Measurements from ENCODE around the gene TNFRSF25.
"Not testable (repeated sequence)": the region's sequence is repeated elsewhere in the genome, so short reads cannot be mapped to it uniquely, and the experiment has no call there.

TNFRSF25 gene

GRCh38 chr1:6501279-6501813 is 35.4 kb upstream of the TNFRSF25 start:
- DNase-seq: no peak

GRCh38 chr1:6500544-6501278 is 34.7 kb upstream of the TNFRSF25 start:
- no peak for DNase-seq

- no peak for DNase-seq
Observed at GRCh38 chr1:6499296-6499695, 33.3 kb upstream of the TNFRSF25 start.

DNA sequence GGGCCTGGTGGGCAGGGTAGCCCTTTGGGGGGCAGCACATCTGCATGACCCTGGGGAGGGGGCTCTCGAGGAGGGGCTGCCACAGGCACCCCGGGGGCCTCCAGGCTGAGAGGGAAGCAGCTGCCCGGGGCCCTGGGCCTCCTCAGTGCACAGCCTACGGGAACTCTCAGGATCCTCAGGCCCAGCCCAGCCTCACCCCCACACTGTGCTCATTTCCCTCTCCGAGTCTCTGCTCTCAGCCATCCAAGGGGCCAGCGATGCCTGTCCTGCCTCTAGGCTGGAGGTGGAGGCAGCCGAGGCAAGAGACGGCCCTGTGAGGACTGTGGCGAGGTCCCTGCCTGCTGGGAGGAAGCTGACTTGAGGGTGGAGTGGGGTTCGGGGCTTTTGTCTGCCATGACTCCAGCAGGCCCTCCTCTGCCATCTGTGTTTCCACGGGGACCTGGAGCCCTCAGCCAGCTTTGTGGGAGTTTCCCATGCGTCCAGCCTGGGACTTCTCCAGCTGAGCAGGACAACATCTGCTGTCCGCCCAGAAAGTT is 32.7 kb upstream of the TNFRSF25 start:
- DNase-seq: no peak

DNA sequence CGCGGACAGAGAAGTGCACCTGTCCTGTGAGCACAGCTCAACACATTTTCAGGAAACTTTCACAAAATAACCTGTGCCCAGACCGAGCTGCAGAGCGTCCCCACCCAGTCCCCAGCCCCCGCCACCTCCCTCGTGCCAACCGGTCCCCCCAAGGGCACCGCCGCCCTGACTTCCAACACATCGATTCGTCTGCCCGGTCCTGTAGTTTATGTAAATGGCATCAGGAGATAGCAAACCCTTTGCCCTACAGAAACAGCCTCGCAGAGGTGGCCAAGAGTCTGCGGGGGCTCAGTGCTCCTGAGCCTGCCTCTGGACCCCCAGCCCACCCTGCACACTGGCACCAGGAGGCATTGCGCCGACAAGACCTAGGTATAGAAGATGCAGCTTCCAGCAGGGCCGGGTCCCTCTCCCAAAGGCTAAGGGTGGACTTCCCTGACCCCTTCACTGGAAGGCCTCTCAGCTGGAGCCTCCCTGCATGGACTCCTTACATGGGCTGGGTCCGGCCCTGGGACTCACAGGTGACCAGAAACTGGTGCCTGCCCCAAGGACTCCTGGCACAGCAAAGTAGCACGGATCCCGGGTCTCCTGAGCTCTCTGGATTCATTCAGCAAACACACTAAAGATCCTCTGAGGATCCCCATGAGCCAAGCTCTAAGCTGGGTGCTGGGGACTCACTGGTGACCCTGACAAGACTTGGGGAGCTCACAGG is 32.0 kb upstream of the TNFRSF25 start:
- DNase-seq: no peak

- DNase-seq: peak; percentile 44
Observed at GRCh38 chr1:6497215-6497866, 31.4 kb upstream of the TNFRSF25 start.

DNA sequence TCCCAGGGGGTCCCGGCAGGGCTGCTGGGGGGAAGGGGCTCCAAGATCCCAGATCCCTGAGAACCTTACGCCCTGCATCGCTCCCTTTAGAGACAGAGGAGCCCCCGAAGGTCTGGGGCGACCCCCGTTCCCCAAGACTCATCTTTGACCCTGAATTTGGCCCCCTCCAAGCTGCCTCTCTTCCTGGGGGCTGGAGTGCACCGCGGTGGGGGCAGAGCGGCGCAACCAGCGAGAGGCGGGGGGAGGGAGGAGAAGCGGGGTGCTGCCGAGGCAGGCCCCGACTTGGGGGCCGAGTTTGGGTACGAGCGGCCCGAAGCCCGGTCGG is 30.9 kb upstream of the TNFRSF25 start:
- no peak for DNase-seq

- DNase-seq: no peak
Observed at GRCh38 chr1:6496365-6496721, 30.4 kb upstream of the TNFRSF25 start.

DNA sequence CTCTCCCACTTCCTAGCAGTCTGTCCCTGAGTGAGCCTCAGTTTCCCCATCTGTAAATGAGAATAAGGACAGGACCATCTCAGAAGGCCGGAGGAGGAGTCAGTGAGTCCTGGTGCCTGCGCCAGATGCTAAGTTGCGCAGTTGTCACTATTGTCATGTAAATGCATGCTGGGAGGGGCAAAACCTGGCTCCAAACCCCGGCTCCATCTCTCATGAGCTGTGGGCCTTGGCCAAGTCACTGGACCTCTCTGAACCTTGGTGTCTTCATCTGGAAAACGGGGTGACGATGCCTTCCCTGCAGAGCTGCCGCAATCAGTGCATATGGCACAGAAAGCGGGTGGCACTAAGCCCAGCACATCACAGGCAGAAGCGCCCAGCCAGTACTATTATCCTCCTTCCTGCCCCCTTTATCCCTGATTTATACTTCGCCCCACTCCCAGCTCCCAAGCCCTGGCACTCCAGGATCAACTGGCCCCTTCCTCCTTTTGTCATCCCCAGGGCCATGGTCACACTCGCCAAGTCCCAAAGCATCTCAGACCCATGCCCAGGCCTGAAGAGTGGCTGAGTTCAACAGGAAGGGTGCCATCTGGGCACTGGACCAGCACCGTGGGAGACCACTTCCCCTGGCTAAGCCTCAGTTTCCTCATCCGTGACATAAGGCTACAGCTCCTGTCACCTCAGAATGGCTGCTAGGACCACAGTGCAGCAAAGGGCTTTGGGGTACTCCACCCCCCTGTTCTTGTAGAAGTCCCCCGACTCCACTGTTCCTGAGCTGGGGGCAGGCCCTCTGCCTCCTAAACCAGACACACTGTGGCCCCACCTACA is 29.8 kb upstream of the TNFRSF25 start:
- no peak for DNase-seq

DNA sequence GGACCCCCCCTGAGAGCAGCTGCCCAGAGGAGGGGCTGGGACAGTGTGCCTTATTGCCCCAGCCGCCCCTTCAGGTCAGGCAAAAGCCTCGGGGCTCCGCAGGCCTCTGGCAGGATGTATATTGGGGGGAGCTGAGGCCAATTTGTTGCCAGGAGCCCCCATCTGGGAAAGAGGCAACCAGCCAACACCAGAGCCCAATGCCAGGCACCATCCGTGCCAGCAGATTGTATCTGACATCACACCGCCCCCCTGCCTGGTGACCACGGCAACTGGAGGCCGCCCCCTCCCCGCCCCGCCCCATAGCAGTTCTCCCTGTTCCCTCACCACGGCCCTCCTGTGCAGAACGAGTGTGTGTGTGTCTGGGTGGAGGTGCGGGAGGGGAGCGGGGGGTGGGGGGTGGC is 29.1 kb upstream of the TNFRSF25 start:
- no peak for DNase-seq

DNA sequence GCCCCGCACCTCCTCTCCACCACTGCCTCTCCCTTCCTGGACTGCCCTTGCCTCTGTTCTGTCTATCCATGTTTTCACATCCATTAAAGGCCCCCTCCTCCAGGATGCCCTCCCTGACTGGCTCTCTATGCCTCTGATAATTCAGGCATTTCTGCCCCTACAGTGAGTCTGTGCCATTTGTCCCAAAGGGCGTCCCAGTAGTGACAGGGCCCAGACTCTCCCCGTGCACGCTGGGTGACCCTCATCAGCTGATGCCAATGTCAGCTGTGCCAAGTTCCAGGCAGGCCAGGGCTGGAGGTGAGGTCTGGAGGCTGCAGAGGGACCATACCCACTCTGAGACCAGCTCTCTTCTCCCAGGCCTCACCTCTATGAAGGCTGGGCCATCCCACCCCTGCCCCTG is 28.7 kb upstream of the TNFRSF25 start:
- no peak for DNase-seq

DNA sequence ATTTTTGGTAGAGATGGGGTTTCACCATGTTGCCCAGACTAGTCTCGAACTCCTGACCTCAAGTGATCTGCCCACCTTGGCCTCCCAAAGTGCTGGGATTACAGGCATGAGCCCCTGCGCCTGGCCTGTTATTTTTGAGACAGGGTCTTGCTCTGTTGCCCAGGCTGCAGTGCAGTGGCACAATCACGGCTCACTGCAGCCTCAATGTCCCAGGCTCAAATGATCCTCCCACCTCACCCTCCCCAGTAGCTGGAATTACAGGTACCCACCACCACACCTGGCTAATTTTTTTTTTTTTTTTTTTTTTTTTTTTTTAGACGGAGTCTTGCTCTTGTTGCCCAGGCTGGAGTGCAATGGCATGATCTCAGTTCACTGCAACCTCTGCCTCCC is 27.9 kb upstream of the TNFRSF25 start:
- not testable (repeated sequence) for DNase-seq

- DNase-seq: no peak
Observed at GRCh38 chr1:6491966-6492365, 26.0 kb upstream of the TNFRSF25 start.

DNA sequence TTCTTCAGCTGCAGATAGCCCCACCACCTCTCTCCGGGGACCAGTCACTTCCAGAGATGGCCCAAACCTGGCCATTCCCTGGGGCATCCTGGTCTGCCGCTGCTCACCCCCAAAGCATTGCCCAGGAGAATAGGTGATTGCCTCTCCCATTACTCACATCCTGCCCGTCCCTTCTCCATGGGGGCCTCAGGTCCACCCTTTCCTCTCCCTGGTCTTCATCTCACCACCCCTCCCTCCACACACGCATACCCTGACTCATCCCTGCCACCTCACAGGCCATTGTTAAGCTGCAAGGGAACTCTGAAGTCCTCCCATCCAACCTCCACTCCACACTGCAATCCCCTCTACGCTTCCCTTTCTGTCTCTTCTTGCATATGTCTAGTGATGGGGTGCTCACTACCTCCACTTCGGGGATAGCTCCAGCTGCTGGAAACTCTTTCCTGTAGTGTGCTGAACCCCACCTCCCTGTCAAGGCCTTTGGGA is 25.5 kb upstream of the TNFRSF25 start, which contains the start of gene PLEKHG5:
TSS of gene PLEKHG5 (minus strand) at position 188 of the 483 bp plus-strand sequence. CDS start 14,096 bp downstream, outside the sequence.
- DNase-seq: no peak

DNA sequence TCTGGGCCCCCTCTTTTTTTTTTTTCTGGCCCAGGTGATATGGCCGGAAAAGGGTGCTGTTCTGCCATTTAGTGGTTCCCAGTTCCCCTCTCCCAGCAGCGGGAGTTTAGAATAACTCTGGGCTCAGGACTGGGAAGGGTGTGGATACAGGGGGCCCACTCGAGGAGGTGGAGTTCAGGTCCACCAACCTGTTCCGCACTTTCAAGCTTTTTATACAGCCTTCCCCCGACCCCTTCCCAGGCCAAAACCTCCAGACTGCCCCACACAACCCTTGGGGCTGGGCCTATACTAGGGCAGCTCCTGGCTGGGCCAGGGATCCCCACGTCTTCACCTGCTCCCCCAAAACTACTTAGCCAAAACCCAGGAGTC is 25.1 kb upstream of the TNFRSF25 start:
- DNase-seq: no peak

GRCh38 chr1:6490181-6491080 is 24.5 kb upstream of the TNFRSF25 start:
- peak; percentile 39 for DNase-seq

- peak; percentile 72 for DNase-seq
Observed at GRCh38 chr1:6489799-6490180, 23.8 kb upstream of the TNFRSF25 start.

GRCh38 chr1:6489383-6489765 is 23.4 kb upstream of the TNFRSF25 start:
- DNase-seq: no peak

DNA sequence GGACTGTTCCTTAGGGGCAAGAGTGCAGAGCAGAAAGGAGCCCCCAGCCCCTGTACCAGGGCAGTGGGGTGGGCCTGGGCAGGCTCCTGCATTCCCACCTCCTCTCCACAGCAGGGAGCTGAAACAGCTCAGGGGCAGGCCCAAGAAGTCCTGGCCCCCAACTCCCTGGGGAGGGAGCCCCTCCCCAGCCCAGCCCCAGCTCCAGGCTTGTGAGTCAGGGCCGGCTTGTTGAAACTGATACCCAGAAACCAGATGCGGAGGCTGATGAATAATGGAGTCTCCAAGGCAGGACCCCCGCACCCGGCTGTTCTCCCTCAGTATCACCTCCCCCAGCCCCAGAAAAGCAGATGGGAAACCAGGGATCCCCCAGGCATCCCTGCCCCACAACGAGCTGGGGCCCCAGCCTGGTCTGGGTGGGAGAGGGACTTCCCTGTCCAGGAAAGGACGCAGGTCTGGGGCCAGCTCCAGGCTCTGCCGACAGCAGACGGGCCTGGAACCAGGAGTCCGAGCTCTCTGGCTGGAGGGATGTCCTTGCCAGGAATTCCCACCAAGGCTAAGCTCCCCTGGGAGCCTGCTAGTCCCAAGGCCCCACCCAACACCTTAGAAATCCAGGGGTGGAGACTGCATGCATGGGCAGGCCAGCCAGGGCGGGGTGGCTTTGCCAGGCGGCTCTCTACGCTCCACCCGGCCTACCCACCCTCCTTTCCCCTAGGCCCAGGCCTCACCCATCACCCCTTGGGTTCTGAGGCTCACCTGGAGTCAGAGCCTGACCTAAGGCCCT is 22.8 kb upstream of the TNFRSF25 start:
- DNase-seq: no peak

DNA sequence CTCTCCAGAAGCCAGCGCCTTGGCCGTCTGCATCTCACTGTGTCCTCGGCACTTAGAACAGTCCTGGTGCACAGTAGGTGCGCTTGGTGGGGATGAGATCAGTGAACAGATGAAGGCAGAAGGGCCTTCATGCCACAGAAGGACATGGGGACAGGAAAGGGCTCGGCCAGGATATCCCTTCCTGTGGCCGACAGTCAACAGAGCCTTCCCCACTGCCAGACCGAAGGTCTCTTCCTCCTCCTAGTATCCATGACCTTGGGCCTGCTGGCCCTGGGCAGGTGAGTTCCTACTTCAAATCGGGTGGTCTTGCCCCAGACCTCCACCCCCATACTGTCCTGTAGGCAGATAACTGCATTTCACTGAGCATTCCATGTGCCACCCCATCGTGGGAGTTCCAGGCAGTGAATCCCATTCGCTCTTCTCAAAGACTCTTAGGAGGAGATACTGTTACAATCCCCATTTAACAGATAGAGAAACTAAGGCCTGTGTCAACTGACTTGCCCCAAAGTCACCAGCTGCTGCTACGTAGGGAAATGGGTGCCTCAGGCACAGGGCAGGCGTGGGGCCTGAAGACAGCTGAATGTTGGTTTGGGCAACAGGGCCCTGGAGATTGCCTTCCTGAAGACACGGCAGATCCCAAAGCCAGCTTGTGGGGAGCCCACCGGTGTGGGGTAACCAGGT is 22.0 kb upstream of the TNFRSF25 start:
- no peak for DNase-seq

Data from T-helper 9 cell (primary cell).